ENCODE measurements around the gene BIRC7.

The BIRC7 gene, protein sequence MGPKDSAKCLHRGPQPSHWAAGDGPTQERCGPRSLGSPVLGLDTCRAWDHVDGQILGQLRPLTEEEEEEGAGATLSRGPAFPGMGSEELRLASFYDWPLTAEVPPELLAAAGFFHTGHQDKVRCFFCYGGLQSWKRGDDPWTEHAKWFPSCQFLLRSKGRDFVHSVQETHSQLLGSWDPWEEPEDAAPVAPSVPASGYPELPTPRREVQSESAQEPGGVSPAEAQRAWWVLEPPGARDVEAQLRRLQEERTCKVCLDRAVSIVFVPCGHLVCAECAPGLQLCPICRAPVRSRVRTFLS

DNA sequence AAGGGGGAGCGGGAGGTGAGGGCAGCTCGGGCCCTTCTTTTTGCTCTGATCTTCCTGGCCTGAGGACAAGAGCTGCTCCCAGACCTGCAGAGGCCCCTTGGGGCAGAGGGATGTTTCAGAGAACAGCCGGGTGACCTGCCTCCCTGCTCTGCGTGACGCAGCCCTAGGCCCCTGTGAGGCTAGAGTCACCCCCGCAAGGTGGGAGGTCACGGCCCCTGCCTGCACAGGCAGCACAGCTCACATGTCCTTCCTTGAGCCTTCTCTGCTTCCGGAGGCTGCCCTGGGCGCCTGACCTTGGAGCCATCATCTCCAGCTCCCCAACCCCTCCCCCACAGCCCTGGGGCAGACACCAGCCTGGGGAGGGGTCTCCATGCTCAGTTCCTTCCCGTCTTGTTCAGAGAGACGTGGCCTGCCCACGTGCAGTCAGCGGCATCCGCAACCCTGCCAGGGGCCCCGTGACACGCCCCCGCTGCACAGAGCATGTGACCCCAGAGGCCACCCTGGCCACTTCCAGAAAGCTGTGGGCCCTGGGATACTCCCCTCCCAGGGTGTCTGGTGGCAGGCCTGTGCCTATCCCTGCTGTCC lies at the start of gene BIRC7:
Gene BIRC7, plus strand, starts transcription at position 507 of the 585 bp plus-strand sequence. CDS start 192 bp downstream, outside the sequence.
- DNase-seq, result no peak

DNA sequence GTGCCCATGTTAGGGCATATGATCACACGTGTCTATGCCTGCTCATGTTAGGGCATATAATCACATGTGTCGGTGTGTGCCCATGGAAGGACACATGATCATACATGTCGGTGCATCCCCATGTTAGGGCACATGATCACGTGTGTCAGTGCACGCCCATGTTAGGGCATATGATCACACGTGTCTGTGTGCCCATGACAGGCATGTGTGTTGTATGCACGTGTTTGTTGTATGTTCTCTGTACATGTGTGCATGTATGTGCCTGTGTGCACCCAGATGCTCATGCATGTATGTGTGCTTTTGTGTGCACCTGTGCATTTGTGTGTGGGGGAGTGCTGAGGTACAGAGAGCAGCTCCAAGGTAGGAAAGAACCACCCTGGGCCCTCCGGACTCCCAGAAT lies 49.6 kb upstream of the BIRC7 start:
- DNase-seq, result no peak

DNA sequence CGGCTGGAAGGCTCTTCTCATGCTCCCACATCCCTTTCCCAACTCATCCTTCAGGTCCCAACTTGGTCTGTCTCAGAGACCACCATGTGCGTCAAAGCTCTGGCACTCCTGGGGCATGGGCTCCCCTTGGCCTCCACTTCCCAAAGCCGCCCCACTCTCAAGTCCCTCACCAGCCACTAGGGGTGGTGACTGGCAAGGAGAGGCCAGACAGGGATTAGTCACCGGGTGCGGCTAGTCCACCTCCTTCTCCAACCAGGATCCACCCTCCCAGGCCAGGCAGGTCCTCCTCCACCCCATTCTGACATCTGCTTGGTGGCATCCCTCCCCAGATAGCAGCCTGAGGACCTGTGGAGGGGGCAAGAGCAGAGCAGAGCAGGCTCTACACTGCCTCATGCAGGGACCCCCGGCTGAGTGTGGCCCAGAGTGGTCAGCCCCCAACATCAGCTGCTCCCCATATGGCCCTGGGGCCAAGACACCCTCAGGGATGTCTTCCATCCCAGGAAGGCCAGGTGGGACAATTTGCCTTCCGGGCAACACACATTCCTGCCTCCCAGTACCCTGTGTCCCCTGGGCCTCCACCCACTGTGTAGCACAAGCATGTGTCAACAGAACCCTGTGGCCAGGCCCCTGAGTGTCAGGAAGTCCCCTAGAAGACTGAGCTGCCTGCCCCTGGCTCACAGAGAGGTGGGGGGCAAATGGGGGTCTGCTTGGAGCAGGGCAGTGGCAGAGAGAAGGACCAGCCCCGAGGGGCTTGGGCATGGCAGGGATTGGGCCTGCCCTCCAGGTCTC lies 49.0 kb upstream of the BIRC7 start:
- peak; percentile 8 for DNase-seq

DNA sequence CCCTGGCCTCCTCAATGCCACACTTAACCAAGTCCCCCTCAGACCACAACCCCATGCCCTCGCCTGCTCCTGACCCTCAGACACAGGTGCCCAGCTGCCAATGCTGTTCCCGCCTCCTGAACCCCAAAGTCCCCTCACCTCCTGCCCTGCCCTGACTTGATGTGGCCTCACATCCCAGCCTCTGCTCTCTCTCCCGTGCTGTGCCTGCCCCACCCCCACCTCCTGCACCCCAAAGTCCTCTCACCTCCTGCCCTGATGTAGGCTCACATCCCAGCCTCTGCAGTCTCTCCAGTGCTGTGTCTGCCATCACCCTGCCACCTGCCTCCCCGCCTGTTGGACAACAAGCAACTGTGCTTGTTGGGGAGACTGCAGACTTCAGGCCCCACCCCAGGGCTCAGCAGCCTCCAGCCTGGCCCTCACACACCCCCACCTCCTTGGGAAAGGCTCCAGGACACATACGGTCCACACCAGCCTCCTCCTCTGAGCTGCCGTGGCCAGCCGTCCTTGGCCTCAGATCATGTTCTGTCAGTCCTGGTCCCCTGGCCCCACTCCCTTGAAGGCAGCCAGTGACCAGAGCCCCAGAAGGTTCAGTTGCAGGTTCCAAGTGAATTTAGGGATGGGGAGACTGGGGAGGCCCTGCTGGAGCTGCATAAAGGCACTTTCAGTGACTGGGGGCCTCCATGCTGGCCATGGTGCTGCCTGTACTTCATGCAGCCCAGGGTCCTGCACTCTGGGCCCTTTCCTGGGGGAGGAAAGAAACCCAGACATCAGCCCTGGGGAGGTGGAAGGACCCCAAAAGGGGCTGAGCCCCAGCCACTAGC lies 48.2 kb upstream of the BIRC7 start:
- DNase-seq, result no peak

DNA sequence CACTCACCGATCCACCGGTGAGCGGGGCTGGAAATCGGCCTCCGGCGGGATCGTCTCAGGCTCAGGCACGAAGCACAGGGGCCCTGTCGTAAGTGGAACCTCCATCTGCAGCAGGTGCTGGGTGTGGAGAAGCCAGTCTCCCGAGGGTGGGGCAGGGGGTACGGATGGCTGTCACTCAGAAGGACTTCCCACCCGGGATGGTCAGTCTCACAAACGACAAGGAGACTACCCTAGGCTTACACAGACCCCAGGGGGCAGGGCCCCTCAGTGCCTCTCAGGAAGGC lies 47.6 kb upstream of the BIRC7 start:
- no peak for DNase-seq

DNA sequence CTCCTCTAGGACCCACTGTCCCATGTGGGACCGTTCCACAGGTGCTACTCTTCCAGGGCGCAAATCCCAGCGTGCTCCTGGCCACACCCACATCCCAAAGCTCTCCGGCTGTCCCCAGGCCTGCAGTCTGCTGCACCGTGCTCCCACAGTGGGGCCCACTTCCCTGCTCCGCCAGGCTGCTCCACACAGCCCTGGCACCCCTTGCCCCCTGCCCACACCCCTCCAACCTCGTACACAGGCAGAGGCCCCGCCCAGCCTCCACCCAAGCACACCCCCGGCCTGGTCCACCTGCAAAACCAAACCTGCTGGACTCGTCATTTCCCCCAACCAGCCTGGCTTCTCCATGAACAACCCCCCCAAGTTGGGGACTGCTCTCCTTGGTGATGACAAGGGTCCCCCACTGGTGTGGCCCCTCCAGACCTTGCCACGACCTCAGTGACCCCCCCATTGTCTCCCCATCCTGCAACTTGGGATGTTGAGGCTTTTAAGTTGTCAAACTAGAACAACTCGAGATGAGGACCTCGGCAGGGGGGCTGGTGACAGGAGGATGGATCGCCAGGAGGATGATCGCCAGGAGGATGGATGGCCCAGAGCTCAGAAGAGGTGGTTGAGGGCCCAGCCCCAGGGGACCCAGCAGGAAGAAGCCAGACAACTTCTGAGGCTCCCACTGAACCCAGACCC lies 46.9 kb upstream of the BIRC7 start:
- DNase-seq, result no peak

DNA sequence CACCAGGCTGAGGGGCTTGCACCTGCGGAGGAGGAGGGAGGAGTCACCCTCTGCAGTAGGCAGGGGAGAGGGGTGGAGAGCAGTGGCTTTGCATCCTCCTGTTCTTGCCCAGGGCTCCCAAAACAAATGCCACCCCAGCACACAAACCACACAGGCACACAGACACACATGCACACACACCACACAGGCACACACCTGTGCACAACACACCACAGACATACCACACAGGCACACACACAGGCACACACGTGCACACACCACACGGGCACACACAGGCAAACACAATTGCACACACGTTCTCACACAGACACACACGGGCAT lies 46.4 kb upstream of the BIRC7 start:
- DNase-seq, result no peak

DNA sequence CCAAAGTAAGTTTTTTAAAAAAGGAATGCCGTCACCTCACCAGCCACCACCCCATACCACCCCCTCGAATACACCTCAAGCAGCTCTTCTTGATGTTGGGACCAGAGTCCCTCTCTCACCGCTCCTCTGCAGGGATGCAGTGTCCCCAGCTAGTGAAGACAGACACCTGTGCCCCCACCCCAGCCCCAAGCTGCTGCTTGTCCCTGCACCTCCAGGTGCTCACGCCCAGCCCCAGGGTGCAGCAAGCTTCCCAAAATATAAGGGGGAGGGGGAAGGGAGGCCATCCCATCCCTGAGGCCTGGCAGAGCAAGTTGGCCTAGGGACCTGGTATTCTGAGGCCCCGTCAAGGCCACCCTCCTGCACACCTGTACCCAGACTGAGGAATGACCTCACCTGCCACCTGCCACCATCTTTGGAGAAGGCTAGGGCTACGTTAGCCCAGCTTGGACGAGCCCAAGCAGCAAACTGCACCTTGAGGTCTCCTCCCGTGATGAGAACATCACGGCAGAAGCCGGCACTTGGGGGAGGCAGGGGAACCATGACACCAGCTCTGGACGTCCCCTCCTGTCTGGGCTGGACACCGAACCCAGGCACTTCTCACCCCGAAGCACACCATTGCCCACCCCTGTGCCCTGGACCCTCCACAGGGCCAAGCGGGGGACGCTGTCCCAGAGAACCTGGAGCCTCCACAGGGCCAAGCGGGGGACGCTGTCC lies 45.7 kb upstream of the BIRC7 start:
- DNase-seq, result no peak

DNA sequence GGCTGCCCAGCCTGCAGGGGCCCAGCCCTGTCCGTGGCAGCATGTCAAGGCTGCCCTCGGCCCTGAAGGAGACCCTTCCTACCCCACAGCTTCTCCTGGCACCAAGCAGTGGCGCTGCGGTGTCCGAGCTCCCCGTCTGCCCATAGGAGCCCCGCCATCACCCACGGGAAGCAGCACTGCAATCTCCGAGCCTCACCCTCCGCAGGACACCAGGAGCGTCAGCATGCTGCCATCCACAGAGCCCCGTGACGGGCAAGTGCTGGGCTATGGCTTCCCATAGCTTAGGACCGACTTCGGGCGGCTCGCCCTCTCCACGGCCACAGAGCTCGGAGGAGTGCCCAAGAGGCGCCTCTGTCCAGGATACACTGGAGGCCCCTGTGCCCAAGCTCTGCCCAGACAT lies 44.9 kb upstream of the BIRC7 start:
- no peak for DNase-seq

DNA sequence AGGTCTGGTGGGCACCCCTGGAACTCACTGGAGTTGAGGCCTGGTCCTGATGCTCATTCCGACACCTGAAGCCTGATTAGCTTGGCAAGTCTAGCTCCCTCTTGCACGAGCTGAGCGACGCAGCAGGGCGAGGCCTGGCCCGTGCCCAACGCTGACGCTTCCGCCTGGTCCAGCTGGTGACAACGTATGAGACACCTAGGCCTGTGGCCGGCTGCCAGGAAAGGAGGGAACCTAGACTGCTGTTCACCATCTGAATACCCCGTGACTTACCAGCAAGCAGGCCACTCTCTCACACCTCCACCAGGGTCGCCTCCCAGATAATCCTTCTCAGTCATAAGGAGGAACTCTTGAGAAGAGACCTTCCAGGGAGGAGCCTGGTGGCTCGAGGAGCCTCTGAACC lies 44.3 kb upstream of the BIRC7 start:
- DNase-seq, result no peak

DNA sequence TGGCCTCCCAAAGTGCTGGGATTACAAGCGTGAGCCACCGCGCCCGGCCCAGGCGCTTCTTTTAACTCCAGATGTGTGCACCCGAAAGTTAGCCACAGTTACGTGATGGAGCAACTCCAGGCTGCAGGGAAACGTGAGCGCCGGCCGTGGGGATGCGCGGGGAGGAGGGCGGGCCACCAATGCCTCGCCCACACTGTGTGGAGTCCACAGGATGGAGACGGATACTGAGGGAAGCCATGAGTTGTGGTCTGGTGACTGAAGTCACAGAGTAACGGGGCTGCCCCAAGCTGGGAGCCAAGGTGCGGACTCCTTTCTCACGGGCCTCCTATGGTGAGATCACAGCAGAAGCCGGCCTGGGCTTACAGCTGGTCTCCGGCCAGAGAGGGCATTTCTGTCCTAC lies 43.0 kb upstream of the BIRC7 start:
- DNase-seq, result no peak

DNA sequence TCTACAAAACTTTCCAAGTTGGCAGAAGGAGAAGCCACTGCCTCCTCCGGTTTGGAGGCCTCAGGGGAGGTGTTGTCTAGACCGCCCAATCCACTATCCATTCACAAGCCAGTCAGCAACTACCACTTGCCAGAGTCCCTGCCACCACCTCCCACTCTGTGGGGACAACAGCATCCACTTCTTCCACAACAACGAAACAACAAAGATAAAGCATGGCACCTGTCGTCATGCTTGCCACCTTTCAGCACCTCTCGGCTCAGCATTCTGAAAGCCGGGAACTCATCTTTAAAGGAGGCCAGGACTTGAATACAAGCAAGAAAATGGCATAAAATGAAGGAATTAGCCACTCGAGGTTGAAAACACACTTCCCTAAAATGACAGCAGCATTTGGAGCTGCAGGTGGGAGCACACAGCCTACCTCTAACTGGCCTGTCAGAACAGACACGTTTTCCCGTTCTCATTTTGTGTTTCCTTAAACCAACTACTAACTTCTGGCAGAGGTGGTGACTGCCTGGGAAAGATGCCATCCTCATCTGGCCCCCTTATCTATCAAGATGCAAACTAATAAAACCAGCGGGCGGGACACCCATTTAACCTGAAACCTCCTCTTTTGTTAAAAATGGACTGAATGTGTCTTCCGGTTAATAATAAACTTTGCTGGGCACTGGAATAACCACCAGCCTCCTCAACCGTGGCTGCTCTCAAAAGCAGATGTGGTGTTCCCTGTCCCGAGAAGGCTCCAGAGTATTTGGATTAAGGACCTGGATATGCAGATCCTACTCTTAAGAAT lies 41.5 kb upstream of the BIRC7 start:
- DNase-seq, result no peak

DNA sequence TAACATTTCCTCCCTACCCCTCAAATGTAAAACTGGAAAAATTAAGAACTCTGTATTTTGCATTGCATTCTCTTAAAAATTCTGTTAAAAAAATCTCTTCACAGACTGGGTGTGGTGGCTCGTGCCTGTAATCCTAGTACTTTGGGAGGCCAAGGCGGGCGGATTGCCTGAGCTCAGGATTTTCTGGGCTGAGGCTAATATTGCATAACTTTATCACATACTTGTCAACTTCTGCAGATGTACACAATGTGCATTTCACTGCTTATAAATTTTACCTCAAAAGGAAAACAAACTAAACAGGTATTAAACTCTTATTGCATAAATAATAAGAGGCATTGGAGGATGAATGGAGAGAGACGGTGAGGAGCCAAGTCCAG lies 40.9 kb upstream of the BIRC7 start:
- no peak for DNase-seq

DNA sequence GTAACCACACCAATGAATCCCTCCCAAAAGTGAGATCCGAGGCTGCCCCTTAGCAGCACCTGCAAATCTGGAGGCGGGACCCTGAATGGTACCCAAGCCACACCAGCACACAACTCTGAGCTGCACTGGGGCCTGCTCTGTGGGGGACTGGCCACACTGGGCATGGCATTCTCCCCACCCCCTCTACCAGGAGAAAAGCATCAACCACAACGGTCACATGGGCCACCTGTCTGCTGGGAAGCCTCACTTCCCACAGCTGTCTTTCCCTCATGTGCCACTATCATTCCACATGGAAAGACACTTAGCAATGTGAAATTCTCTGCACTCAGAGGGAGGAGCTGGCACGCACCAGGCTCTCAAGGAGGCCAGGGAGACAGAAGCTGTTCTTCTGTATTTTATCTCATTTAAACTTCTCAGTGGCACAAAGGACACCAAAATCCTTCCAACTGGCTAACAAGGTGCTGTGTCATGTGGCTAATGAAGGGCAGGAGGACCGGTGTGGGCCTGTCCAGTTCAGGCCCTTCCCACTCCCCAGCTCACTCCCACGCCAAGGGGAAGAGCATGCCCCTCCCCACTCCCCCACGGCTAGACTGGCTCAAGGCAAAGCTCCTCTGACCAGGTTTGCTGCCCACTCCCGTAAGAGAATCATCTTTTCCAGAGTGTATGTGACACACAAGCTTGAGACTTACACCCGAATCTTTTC lies 38.8 kb upstream of the BIRC7 start:
- no peak for DNase-seq

DNA sequence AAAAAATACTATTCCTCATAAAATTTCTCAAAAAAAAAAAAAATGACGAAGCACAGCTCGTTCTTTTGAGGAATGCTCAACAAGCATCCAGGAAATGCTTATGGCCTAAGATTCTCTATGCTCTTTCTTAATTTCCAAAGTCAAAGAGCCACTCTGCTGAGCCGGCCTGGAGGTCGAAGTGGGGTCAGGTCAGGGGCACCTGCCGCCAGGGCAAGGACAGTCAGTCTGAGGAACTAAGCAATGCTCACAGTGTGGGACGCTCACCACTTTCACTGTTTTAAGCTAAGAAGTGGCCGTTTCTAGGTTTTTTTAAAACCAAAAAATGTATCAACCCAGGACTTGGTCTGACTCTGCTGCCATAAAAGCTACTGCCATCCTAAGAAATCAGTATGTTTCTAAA lies 37.1 kb upstream of the BIRC7 start:
- no peak for DNase-seq

DNA sequence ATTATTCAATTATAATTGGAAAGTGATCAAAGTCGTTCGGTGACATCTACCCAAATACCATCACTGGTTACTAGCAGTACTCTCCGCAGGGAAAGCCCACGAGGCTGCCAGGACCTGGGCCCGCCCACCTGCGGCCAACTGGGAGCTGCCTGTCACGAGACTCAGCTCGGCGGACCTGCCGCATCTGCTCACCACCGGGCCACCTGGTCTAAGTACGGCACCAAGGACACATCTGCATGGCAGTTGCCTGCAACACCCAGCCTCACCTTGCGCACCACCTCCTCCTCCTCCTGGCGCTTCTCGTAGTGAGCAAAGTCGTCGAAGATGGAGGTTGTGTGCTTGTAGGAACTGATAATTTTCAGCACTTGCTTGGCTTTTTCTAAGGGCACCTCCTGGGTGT lies 33.7 kb upstream of the BIRC7 start:
- no peak for DNase-seq

DNA sequence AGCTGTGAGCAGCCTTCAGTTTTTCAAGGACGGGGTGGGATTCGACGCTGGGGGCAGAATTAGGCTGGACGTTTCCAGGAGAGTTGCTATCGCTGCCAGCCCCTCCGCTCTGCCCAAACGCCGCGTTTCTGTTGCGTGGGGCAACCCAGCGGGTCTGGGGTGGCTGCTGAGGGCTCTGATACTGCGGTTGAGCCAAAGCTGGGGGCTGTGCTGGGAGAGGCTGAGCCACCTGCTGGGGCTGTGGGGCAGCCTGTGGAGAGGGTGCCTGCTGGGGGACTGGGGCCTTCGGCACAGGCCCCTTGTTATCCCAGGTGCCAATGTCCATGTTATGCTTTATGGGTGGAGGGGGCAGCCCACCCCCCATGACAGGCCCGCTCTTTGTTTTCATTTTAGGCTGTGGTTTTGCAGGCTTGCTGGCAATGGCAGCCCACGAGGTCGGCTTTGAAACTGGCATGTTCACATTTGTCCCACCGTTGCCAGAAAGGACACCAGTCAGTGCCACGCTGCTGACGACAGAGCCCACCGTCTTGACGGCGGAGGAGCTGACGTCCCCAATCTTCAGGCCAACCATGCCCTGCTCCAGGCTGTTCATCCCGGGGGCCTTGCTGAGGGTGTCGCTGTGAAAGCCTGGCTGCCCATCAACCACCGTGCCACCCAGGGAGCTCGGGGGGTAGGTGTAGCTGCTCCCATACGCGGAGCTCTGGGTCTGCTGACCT lies 32.7 kb upstream of the BIRC7 start:
- DNase-seq, result no peak

DNA sequence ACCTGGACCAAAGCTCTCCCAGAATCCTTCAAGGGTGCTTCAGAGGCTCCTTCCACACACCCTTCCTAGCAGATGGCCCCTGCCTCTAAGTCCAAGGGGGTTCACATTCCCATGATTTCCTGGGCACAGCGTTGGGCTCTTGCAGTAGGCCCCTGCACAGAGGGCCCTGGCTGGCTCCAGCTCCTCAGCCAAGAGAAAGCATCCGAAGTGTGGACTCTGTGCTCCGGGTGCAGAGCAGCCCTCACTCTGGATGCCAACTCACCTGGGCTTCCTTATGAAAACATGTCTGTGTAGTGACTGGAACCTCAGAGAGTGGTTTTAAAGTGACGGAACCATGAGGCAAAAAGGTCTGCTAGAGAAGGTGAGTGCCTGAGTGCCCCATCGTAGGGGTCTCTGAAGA lies 31.3 kb upstream of the BIRC7 start:
- no peak for DNase-seq

DNA sequence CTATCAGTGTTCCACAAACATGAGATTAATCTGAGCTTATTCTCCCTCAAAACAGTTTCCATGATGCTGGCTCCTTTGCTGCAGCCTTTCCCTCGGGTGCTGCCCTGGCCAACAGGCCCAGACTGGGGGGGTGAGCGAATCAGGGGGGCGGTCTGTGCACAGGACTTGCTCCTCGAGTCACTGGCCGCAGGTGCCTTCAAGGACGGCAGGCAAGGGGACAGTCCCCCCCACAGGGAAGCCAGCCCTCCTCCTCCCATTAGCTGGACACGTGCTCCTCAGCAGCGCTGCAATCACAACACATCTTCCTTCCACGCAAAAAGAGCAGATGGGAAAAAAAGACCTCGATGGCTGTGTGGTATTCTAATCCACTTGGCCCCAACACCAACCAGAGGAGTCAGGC lies 29.8 kb upstream of the BIRC7 start:
- no peak for DNase-seq

DNA sequence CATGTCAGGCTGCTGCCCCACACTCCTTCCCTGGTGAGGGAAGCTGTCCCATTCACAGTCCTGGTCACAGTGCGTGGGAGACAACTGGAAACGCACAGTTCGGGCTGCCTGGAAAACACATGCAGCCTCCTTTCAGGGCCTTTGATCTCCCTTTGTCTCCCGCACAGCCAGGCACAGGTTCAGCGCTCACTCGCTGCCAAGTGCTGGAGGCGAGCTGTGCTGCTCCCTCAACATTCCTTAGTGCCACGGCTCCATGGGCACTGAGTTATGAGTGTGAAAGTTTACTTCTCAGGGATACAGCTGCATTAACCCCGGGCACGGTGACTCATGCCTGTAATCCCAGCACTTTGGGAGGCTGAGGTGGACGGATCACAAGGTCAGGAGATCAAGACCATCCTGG lies 28.8 kb upstream of the BIRC7 start:
- peak; percentile 80 for DNase-seq

All from NCI-H226 (cell line).